Central memory CD4-positive, alpha-beta T cell (primary cell): ENCODE measurements around the gene DCANP1.

ENCODE experiments used
- DNase-seq: peaks from one replicate; pipeline ENCODE4 v3.0.0; 2022

Gene DCANP1

DNA sequence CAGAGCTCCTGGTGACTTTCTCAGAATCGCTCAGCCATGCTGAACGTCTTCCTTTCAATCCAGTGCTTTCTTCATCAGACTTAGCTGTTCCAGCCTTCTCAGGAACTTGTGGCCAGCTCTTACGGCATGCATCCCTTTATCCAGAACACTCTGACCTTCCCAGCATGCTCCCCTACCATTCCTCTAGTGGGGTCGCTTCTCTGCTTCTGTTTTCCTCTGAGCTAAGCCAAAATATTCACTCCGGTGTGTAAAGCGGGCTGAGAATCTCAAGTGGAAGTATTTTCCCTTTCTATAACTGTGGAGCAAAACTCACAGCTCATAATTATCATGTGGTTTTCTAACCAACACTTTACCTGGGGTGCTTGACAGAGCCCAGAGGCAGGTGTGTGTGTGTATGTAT lies 6.2 kb downstream of the DCANP1 start:
- DNase-seq, result no peak

DNA sequence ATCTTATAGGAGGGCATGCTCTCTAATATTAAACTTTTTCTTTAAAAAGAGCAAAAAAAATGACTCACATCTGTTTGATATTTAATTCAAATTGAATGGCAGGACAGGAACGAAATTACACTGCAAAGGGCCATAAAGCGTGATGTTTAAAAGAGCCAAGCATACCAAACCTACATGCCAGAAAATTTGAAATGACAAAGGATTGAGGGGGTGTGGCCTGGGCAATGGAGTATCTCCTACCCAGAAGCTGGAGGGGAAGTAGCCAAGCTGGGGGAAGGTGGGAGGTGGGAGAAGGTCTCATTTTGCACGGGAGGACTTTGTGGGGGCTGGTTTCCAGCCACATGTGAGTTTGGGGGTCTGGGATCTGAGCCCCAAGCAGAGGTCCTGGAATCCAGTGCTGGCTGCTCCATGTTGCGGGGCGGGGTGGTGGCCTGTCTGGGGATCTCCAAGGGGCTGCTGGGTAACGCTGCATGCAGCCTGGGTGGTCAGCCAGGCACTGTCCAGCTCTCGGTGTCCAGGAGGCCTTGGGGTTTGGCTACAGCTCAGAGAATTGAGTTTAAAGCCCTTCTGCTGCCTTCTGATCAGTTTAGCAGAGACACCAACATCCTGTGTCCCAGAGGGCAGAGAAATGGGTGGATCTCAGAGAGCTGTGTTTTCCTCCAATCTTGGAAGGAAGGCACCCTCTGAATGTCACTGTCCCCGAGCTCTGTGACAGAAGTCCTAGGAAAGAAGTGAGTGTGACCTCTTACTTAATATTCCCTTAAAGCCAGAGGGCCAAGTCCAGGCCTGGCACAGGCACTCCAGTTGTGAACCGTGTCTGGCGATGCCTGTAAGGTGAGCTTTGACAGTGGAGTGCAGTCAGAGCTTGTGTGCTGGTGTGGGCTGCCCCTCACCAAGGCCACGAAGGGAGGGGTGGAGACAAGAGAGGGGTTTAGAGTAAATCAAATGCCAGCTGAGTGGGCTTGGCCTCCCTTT lies 7.6 kb downstream of the DCANP1 start:
- no peak for DNase-seq

DNA sequence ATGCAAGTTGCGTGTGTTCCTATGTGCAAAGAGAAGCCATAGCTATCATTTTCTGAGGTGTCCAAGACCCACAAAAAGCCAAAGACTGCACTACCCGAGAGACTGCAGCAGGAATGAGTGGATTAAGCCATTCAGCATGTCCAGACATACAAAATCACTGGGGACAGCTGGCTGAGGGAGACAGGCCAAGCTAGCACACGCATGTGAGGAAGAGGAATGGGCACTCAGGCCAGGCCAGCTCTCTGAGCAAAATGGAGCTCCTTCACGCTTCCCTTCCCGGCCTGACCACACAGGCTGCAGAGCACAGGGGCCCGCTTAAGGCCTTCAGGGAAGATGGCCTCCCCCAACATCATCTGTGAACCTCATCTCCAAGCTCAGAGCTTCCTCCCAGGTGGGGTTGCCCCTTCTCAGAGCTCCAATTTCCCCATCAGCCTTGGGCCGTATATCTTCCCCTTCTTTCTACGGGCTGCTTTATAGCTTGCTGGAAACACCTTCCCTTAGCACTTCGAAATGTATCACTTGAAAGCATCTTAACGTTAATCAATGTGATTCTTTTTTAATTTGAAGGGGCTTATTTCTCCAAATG lies 8.4 kb downstream of the DCANP1 start:
- DNase-seq, result no peak

DNA sequence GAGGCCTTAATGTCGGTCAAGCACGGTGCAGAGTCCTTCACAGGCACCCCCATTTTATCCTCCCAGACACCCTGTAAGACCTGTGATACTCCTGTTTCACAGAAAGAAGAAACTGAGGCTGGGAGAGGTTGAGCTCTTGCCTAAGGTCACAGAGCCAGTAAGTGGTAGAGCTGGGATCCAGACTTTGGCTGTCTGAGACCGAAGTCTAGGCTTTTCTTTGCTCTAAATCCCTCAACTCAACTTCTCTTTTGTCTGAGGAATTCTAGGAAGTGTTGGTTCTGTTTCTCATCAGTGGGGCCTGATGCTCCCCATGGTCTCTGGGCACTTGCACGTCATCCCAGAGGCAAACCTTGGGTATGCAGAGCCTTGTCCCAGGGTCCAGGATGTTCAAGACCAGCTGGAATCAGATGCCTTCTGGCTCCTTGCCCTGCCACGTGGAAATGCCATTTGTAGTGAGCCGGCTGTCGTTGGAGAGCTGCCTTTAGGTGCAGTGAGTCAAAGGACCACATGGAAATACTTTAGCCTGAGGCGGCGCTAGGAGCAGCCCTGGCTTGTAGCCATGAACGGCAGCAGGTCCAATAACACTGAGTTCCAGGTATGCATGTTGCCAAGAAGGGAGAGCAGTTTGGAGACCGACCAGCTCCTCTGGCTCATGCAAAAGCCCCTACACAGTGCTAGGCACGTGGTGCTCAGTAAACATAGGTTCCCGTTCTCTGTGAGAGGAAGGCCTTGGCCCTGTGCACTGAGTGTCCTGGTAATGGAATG lies 9.2 kb downstream of the DCANP1 start:
- DNase-seq, result no peak

DNA sequence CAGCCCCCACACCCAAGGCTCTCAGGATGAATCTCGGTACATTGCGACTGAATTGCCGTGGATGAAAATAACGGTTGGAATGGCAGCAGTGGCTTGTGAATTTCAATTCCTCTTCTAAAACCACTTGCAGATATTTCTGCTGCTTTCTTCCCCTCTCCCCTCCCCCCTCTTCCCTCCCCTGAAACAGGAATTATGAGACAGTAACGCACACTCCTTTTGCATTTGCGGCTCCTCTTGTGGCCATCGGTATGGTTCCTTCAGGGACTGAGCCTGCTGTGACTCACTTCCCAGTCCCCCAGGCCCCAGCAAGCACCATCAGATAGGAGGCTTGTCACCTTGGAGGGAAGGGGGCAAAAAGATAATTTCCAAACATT lies 9.7 kb downstream of the DCANP1 start:
- no peak for DNase-seq

DNA sequence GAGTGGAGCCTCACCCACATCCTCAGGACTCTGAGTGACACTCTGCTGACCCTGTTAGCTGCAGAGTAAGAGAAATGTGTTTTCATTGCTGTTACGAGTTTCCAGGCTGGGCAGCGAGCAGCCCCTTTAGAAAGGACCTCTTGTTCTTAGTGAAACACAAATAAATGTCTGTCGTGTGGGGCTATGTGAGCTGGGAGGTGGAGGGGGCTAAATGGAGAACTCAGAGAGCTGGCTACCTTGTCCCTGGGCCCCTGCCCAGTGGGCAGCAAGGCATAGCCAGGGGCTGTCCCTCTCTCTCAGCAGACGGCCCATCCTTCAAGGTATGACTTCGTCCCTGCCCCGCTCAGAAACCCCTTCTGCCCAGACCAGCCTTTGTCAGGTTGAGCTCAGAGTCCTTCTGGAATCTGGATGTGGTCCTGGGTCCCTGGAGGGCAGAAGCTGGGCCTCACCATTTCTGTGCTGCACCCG lies 10.2 kb downstream of the DCANP1 start:
- no peak for DNase-seq

DNA sequence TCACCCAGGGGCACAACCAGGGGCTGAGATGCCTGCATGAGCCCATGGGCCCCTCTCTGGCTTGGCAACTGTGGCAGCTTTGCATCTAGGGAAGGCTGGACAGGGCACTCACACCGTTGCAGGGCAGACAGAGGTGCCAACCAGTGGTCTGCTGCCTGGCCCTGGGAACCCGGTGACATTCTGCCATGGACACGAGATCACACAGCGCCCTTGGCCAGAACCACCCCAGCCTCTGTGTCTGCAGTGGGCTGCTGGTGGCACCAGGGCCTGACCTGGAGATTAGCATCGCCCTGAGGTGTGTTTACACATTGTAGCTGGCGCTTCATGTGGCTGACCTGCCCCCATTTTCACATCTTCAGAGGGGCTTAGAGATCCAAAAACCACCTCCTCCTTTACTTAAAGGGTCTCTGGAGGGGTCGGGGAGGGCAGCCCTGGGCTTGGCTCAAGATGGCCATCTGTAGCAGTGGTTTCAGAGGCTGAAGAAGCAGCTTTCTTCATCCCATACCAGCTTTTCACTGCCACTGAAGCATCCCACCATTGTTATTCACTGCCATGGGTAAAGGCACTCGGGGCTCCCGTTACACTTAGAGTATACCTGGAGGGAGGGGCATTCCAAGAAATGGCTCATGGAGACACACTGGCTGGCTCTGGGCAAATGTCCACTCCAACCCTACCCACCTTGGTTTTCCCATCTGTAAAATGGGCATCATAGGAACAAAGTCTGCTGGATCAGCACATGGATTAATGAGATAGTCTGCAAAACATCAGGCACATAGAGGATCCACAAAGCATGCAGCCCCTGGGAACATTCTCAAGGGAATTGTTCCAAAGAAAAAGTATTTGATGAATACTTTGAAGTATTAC lies 11.4 kb downstream of the DCANP1 start:
- no peak for DNase-seq

DNA sequence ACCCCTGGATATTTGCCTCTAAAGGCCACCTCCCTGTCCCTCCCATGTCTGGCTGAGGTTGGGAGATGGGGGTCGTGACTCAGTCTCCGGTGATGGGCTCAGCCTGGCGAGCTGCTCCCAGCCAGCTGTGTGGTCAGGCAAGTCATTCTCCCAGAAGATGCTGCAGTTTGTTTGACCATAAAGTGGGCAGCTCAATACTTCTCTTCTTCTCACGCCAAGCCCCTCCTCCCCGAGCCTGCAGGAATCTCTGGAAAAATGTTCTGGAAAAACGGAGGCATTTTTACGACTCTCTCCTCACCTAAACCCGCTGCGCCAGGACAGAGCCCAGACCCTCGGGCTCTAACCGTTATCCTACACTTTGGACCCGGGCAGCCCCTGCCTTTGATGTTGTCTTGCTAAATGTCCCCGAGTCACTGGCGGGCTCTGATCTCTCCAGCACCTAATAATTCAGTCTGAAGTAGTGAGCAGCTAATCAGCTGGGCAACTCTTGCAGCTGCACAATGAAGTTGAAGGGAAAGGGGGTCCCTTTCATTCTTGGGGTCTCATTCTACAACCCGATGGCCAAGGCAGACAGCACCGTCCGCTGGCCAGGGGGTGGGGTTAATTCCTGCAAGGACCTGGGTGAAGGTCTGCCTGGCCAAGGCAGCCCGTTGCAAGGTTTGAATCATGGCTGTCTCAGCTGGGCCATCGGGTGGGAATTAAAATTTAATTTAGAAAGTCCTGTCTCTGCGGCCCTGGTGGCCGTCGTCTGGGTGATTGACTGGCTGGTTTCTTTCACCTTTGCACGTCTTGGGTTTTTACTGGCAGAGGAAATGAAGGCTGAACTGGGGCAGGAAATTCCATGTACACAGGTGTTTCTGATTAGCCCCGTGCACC lies 12.3 kb downstream of the DCANP1 start:
- no peak for DNase-seq

DNA sequence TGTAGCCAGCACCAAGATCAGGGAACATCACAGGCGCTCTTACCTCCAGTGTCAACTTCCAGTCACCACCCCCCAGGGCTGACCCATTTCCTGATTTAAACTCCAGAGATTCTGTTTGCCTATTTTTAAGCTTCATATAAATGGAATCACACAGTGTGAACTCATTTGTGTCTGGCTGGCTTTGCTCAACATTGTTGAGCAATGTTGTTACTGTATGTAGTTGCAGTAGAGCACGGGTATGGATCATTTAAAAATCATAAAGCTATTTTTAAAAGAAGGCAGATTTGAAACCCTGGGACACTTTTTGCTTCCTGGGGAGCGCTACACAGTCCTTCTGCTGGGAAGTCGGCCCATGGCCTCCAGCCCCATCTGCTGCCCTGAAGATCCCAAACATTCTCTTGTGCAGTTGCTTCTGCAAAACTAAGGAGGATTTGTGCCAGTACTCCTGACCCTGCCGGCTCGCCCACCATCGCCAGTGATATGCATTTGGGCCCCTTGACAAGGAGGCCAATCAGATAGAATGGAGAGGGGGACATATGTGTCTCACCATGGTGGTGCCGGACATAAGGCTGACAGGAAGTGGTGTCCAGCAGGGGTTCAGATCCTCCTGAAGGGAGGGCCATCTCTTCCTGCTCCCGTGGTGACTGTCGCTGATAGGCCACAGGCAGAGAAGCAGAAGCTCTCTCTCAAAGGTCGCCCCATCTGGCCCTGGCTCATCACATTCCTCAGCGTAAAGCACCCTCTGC lies 13.3 kb downstream of the DCANP1 start:
- DNase-seq, result no peak

DNA sequence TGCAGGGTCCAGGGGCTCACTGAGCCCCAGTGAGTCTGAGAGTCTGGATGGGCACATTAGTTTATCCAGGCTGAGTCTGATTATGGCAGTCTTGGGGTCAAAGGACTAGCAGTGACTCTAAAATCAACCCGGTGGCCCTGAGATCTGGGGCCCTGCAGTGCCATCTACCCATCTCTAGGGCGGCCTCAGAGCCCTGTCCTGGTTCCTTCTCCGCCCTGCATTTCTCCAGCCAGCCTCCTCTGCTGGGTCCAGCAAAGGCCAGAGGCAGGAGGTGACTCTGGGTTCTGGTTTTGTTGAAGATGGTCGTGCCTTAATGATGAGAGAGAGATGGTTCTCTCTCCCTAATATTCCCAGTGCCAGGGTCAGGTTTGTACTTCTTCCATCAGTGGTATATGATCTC lies 15.0 kb downstream of the DCANP1 start:
- DNase-seq, result no peak

DNA sequence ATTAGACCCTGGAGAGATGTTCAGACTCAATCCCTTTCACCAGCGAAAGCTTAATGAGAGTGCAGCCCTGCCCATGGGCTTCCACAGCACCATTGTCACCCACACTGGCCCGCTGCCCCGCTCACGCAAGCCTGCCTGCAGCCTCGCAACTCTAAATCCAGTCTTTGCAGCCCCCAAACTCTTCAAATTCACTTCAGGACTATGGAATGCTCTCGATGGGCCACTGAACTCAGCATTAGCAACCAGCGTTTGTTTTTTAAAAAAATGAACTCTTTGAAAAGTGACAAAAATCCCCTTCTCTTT lies 17.1 kb downstream of the DCANP1 start:
- DNase-seq, result no peak

DNA sequence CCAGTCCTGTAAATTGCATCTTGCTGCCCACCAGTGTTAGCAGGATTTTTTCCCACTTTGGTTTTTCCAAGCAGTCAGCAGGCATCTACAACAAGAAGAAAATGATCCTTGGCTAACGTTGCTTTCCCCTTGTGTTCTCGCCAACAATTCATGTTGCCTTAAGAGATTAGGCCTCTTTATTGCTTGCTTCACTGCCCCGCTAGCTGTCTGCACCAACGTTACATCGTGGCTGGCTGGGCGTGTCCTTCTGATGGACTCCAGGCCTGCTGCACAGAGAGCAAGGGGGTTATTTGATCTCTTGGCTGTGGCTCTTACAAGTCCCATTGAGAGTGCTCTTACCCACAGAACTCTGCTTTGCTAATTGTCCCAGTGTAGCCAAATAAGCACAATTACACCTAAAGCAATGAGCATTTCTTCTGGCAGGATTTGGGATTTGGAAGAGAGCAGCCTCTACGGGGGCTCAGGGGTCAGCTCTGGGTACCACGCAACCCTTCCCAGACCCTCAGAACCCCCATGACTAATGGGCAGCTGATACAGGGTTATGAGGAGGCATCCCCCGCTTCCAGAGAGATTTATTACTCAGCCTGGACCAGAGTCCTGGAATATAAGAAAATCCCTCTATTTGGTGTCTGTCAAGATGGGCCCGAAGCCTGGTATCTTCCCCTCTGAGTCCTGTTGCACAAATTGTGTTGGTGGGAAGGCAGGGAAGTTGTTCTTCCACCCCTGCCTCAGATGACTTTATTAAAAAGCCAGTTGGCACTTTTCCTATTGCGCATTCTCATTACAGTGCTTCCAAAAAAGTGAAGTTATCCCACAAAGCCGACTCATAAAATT lies 17.6 kb downstream of the DCANP1 start:
- DNase-seq, result no peak

DNA sequence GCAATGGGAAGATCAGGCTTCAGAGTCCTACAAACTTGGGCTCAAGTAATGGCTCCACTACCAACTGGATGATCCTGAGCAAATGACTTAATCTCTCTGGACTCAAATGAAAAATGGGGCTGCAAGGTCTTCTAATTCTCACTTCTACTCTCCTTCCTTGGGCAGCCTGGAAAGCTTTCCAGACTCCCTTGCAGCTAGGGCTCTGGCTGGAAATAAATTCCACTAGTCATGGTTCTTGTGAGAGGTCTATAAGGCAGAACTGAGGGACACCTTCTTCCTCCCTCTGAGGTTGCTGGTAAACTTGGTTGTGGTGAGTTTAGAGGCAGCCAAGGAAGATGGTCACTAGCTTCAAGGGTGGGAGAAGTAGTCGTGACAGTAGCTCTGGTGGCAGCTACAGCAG lies 18.6 kb downstream of the DCANP1 start:
- DNase-seq, result no peak

DNA sequence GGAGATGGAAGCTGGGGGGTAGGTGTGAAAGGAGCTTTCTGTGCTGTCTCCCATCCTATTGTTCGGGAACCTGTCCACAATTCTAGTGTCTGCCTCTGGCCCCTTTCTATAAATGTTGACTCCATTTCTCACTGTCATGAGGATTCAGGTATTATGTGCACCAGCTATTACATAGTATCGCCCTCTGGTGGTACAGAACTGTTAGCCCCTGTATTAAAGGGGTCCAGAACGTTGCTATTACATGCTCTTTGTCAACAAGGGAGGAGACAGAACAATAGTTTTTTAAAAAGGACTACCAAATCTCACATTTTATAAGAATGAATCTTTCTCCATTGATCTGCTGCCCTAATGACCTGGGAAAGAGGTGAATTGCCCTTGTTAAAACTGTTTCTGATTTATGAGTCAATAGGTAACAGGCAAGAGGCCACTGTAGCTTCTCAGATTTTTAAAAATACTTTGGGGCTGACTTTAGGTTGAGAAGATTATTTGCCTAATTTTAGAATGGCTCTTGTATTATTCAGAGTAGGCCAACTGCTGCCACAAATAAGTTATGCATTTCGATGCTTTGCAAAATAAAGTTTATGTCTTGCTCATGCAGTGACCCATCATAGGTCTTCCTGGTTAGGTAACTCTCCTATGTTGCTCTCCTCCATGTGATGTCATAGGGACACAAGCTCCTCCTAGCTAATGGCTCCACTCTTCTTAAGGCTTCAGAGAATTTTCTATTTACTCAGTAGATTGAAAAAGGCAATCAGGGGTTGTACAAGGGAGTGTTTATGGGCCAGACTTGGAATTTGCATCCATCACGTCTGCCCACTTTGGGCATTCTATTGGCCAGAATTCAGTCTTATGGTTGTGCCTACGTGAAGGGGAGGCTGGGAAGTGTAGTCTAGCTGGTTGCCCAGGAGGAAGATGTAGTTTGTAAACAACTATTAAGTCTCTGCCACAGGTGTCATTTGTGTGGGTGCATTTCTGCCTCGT lies 20.8 kb downstream of the DCANP1 start:
- DNase-seq, result peak; percentile 5

DNA sequence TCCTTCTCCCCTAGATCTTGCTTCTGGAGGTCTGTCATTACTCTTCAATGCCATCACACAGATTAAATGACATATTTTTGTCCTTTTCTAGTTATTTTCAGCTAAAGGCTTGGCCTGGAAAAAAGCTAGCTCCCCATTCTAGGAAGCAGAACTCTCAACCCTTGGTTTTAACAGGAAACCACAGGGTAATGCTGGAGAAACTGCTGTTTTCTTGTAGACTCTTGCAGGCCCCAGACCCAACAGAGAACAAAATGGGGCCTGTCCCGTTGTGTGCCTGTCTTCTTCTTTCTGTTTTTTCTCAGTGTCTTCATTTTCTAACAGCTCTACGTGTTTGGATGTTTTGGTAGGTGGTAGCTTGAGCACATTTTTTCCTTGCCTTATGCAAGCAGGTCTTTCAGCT lies 21.5 kb downstream of the DCANP1 start:
- DNase-seq, result no peak

DNA sequence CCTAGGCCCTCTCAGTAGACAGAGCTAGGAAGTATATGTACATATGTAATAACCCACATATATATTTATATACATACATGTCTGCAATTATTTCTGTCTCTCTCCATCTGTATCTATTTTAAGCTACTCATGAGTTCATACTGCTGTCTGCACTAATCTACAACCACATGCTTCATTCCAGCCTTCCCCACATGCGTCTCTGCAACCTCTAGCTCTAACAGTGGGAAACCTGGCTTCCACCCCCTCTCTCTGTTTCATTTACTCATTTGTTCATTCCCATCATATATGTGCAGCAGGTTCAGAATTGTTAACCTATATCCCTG lies 23.3 kb downstream of the DCANP1 start:
- DNase-seq, result no peak

DNA sequence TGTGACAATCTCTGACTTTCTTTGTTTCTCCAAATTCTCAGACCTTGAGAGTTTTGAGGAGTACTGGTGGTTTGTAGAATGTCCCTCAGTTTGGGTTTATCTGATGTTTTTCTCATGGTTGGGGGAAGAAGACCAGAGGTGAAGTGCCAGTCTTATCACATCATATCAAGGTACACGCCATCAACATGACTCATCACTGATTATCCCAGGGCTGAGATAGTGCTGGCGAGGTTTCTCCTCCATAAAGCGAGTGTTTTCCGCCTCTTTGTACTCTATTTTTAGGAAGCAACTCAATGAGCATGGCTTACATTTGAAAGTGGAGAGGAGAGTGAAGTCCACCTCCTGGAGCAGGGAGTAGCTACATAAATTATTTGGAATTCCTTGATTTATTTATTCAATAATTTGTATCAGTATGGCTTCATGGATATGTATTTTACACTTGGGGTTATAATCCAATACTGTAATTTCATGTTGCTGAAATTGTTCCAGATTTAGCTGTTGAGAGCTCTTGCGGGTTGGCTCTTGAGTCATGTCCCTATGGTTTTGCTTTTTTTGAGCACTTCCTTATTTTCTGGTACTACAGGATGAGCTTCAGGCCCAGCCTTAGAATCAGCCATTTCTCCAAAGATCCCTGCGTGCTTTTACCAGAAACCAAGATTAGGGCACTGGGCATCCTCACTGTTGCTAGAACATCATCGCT lies 23.9 kb downstream of the DCANP1 start:
- no peak for DNase-seq

DNA sequence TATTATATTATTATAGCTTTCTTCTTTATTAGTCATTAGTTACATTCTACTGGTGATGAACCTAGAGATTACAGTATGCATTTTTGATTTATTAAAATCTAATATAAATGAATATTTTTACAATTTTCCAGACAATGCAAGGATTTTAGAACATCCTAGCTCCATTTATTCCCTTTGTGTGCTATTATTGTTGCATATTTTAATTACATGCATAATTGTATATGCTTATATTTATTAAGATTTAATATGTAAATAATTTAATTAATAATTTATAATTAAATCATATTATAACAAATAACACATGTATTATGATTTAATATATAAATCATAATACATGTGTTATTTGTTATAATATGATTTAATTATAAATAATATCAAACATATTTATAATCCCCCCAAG lies 24.7 kb downstream of the DCANP1 start:
- DNase-seq, result no peak
